Tongue (tissue), 2 donors: ENCODE measurements around the gene NKTR. TPM values are rescaled to one million over a fixed set of nuclear protein-coding genes. Genes with fewer than 3 reads are reported as not detected.
A peak's percentile ranks its signal among the peaks of the same experiment; 100 is the strongest.
"Not testable (repeated sequence)": the region's sequence is repeated elsewhere in the genome, so short reads cannot be mapped to it uniquely, and the experiment has no call there.

ENCODE experiments used
- DNase-seq: peaks from one replicate; pipeline ENCODE4 v3.0.0-alpha.2; 2015
- total RNA-seq: library from RNA; depleted of rRNA; stranded (reverse); fragments of >200 nt; gene quantifications from one replicate; pipeline ENCODE4 v1.2.3, GENCODE V29; 2014

NKTR gene
- total RNA-seq, 1 donor from 2014 or later, result 182 TPM

GRCh38 chr3:42595682-42596081, 4.8 kb upstream of the NKTR start:
- DNase-seq, result no peak

GRCh38 chr3:42597098-42597497, 3.4 kb upstream of the NKTR start:
- not testable (repeated sequence) for DNase-seq

DNA sequence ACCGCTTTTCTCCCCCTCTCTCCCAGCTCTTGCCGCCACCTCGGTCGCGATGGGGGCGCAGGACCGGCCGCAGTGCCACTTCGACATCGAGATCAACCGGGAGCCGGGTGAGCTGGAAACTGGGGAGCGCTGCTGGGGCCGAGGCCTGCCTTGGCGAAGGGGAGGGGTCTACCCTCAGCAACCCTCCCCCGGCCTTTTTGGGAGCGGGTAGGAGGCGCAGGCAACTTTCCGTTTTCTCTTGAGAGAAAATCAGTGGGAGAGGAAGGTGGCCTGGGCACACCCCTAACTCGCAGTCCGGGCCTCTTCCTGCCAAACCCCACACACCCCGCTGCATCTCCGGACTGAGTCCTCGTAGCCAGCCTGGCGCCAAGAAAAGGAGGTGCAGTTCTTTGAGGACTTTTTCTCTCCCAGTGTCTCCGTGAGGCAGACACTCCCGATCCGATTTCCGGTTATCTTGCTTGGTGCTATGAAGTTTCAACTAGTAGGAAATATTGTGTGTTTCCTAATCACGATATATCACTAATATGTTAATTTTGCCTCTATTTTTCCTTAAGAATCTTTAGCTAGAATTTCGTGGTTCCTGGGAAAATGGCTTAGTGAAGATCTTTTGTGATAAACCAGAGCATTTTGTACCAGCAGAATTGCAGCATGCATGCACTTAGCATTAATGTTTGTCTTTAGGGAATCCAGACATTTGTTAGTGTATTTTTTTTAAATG, 631 bp downstream of the NKTR start:
- DNase-seq, result peak; percentile 77

GRCh38 chr3:42601896-42602581, 1.6 kb downstream of the NKTR start:
- no peak for DNase-seq

GRCh38 chr3:42602961-42603360, 2.5 kb downstream of the NKTR start:
- DNase-seq, result no peak

DNA sequence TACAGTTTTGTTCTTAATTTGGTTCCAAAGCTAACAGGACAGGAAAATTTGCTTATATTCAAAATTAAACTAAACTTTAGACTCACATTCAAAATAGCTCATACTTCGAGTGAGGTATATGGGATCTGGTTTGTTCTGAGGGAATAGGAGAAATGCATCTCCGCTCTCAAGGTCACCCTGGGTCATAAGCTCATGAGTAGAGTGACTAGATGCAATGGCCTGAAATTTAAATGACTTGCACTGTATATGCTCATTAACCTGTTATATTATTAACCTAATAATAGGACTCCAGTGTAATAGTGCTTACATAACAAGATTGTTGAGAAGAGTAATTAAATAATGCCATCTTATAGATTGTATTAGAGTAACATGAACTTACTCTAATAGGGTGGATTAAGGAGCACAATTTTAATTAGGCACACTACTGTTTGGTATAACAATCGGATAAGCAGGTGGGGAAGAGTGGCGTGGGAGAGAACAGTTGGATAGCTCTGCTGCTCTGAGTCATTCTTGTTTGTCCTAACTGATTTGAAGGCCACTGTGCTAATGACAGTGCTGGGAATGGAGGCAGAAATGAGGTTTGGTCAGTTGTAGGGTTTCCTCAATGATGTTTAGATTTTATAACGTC, 5.2 kb downstream of the NKTR start:
- no peak for DNase-seq

DNA sequence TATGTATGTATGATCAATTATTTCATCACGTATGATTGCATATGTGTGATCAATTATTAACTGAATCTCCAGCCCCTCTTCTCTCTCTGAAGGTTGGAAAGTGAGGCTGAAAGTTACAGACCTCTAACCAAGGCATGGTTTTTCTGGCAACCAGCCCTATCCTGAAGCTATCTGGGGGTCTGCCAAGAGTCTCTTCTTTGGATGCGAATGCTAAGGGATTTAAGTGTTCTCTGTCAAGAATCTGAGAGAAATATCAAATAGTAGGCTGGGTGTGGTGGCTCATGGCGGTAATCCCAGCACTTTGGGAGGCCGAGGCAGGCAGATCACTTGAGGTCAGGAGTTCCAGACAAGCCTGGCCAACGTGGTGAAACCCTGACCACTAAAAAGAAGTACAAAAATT, 8.1 kb downstream of the NKTR start:
- peak; percentile 74 for DNase-seq

DNA sequence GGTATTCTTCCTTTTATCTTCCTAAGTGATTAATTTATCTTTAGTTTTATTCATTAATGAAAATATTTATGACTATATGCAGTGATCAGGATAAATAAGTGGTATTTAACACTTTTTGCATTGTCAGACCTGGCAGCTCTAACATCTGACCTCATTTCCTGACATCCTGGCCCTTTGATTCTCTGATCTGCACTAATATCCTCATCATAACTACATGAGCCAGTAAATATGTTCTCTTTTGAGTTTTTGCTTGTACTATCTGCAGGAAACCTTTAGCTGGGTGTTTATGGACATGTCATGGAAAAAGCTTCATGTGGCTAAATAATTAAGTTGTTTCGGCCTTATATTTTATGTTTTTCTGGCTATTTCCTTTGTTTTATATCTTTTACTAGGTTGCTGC, 10.5 kb downstream of the NKTR start:
- no peak for DNase-seq

DNA sequence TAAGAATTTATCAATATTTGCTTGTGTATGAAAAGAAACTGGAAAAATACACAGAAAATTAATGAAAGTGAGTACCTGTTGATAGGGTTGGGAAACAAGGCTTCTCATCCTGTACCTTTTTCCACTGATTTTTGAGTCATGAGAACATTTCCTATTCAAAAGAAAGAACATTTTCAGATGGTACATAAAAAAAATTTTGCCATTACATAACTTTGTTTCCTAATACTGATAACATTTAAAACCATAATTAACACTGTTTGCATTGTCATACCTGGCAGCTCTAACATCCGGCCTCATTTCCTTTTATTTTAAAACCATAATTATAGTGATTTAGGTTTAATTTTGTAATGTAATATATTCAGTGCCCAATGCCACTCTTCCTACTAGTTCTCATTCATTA, 11.7 kb downstream of the NKTR start:
- DNase-seq, result no peak

- peak; percentile 22 for DNase-seq
These were observed 12.4 kb downstream of the NKTR start for GRCh38 chr3:42612928-42613327.

GRCh38 chr3:42613462-42613861, 13.0 kb downstream of the NKTR start:
- no peak for DNase-seq

- DNase-seq, result no peak
These were observed 31.1 kb downstream of the NKTR start for GRCh38 chr3:42631620-42632019.

GRCh38 chr3:42632146-42632545, 31.7 kb downstream of the NKTR start:
- no peak for DNase-seq

GRCh38 chr3:42633544-42633943, 33.1 kb downstream of the NKTR start:
- no peak for DNase-seq

GRCh38 chr3:42635111-42635510, 34.6 kb downstream of the NKTR start:
- DNase-seq, result no peak

DNA sequence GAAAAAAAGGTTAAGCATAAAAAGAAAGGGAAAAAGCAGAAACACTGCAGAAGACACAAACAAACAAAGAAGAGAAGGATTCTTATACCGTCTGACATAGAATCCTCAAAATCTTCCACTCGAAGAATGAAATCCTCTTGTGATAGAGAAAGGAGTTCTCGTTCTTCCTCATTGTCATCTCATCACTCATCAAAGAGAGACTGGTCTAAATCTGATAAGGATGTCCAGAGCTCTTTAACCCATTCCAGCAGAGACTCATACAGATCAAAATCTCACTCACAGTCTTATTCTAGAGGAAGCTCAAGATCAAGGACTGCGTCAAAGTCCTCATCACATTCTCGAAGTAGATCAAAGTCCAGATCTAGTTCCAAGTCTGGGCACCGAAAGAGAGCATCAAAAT, 36.5 kb downstream of the NKTR start:
- DNase-seq, result no peak

DNA sequence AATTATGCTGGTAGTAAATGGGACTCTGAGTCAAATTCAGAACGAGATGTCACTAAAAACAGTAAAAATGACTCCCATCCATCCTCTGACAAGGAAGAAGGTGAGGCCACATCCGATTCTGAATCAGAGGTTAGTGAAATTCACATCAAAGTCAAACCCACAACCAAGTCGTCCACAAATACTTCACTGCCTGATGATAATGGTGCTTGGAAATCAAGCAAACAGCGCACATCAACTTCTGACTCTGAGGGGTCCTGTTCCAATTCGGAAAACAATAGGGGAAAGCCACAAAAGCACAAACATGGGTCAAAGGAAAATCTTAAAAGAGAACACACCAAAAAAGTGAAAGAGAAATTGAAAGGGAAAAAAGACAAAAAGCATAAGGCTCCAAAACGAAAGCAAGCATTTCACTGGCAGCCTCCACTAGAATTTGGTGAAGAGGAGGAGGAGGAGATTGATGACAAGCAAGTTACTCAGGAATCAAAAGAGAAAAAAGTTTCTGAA, 37.9 kb downstream of the NKTR start:
- DNase-seq, result no peak

DNA sequence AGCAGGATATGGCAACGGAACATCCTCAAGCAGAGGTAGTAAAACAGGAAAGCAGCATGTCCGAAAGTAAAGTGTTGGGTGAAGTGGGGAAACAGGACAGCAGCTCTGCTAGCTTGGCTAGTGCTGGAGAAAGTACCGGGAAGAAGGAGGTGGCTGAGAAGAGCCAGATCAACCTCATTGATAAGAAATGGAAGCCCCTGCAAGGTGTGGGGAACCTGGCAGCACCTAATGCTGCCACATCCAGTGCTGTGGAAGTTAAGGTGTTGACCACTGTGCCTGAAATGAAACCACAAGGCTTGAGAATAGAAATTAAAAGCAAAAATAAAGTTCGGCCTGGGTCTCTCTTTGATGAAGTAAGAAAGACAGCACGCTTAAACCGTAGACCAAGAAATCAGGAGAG, 38.7 kb downstream of the NKTR start:
- no peak for DNase-seq

DNA sequence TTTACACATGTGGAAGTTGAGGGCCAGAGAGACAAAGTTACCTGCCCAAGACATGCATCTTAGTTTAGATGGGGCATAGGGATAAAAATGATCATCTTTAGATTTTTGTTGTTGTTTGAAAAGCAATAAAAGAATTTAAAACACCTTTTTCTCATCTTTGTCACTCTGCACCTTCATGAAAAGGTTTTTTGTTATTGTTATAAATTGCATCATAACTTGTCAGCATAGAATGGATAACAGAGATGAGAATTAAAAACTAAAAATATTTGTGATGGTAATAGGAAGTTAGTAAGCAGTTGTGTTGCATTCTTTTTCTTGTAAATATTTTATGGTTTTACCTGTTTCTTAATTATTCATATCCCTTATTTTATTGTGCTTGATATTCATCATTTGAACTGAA, 39.6 kb downstream of the NKTR start:
- no peak for DNase-seq

- no peak for DNase-seq
These were observed 40.4 kb downstream of the NKTR start for GRCh38 chr3:42640771-42641370.

GRCh38 chr3:42647821-42648459, 47.5 kb downstream of the NKTR start:
- no peak for DNase-seq

DNA sequence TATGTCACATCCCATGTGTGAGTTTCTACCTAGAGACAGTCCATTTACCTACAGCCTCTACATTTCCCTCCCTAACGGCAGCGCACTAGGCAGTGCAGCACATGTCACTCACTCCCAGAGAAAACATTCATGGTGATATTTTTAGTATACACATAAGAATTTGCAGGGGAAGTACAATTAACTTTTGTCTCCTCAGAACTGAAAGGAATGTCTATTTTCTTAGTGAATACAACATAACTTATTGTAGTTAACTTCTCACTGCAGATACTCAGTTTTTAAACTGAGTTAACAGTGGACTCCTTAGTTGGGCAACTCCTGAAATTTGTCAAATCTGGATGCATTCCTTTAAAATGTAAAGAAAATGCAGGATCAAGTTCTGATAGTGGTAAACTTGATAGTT, 48.5 kb downstream of the NKTR start:
- DNase-seq, result no peak

- no peak for DNase-seq
These were observed 49.3 kb downstream of the NKTR start for GRCh38 chr3:42649783-42650182.
